GM12878 (cell line): ENCODE data around the gene RHAG. TPM values are rescaled to one million over a fixed set of nuclear protein-coding genes. Genes with fewer than 3 reads are reported as not detected.

Source experiments
- ATAC-seq: fragments of 200-7000 bp; cut with Tn5 transposase; 3 replicates; pipeline ENCODE4 v1.9.1; 2020; ENCODE audit warnings: mild to moderate bottlenecking, moderate library complexity
- BruUV-seq: library from RNA; stranded (reverse); fragments of 400-500 nt; replicated peaks from 2 replicates; lab custom pipeline; 2021; lab: Mats Ljungman, UMichigan
- CTCF ChIA-PET: fragments of 300-600 bp; sonication (Branson Sonifier 250); formaldehyde crosslinking; extraction: SDS; loops from one replicate; lab custom pipeline; 2021; ENCODE audit warnings: inconsistent platforms; lab: Yijun Ruan, JAX
- POLR2A ChIA-PET: fragments of 350-600 bp; formaldehyde crosslinking; extraction: SDS; loops from one replicate; lab custom pipeline; 2021; ENCODE audit warnings: inconsistent platforms; lab: Charles Lee
- RAD21 ChIA-PET: fragments of 300-600 bp; sonication (Branson Sonifier 250); formaldehyde crosslinking; loops from one replicate; lab custom pipeline; 2023; ENCODE audit warnings: antibody characterized with exemption; ENCODE audit not compliant: unreplicated experiment; lab: Charles Lee
- SMC1A ChIA-PET: fragments of 300-600 bp; sonication (Branson Sonifier 250); formaldehyde crosslinking; loops from one replicate; lab custom pipeline; 2023; ENCODE audit not compliant: unreplicated experiment, uncharacterized antibody; lab: Charles Lee
- DNase-seq: peaks from one replicate; pipeline ENCODE4 v3.0.0-alpha.2; 2011; ENCODE audit warnings: low read depth, low spot score
- FAIRE-seq: peaks from 3 replicates; lab custom pipeline; 2011; peaks lifted over from hg19 to GRCh38; lab: Jason Lieb, UNC
- H2AFZ ChIP-seq: 2 replicates; pipeline ENCODE4 v1.6.0; 2011; ENCODE audit warnings: low read depth, low read length, control low read depth; ENCODE audit not compliant: control insufficient read depth
- H3K27ac ChIP-seq: 2 replicates; pipeline ENCODE4 v1.5.1; 2011; ENCODE audit warnings: control low read depth; ENCODE audit not compliant: control insufficient read depth, insufficient read depth
- H3K27me3 ChIP-seq, 2 experiments: replicated peaks in 1 of 2; 2 replicates each; pipeline versions ENCODE4 v1.6.0 to v1.6.1; 2011; ENCODE audit warnings: low read length in 1 of 2; ENCODE audit not compliant: control insufficient read depth in 2 of 2, insufficient read depth in 2 of 2
- H3K36me3 ChIP-seq, 2 experiments: 2 replicates each; pipeline ENCODE4 v1.5.1; 2011; ENCODE audit warnings: low read length in 1 of 2; ENCODE audit not compliant: control insufficient read depth in 2 of 2, insufficient read depth in 2 of 2
- H3K4me1 ChIP-seq: 2 replicates; pipeline ENCODE4 v1.6.1; 2011; ENCODE audit warnings: mild to moderate bottlenecking, low read length, moderate library complexity, mixed read lengths; ENCODE audit not compliant: control insufficient read depth, insufficient read depth
- H3K4me2 ChIP-seq: 2 replicates; pipeline ENCODE4 v1.6.0; 2011; ENCODE audit warnings: control low read depth; ENCODE audit not compliant: control insufficient read depth, insufficient read depth
- H3K4me3 ChIP-seq: fragments of 200-600 bp; sonication (generic); 2 replicates; pipeline ENCODE4 v1.5.1; 2016
- H3K79me2 ChIP-seq: 2 replicates; pipeline ENCODE4 v1.6.0; 2011; ENCODE audit warnings: low read length; ENCODE audit not compliant: control insufficient read depth, insufficient read depth
- H3K9ac ChIP-seq: 2 replicates; pipeline ENCODE4 v1.8.0; 2011; ENCODE audit warnings: low read length, control low read depth, mixed read lengths; ENCODE audit not compliant: control insufficient read depth, insufficient read depth
- H3K9me3 ChIP-seq: replicated peaks from 3 replicates; pipeline ENCODE4 v1.5.1; 2011; ENCODE audit warnings: mild to moderate bottlenecking, low read length; ENCODE audit not compliant: control insufficient read depth, insufficient read depth
- H4K20me1 ChIP-seq: 2 replicates; pipeline ENCODE4 v1.6.0; 2011; ENCODE audit not compliant: control insufficient read depth, insufficient read depth
- BACH1 ChIP-seq: fragments of 450-650 bp; IDR thresholded peaks from 2 replicates; pipeline ENCODE4 v1.6.1; 2017; ENCODE audit warnings: mild to moderate bottlenecking, borderline replicate concordance
- BHLHE40 ChIP-seq, 2 experiments: fragments of 450-650 bp in 1 of 2; IDR thresholded peaks; 2 replicates each; pipeline ENCODE4 v1.6.1; 2011 to 2017; ENCODE audit warnings: low read depth in 2 of 2, borderline replicate concordance in 1 of 2, improper control_type of control experiment in 1 of 2, low read length in 1 of 2, mild to moderate bottlenecking in 1 of 2
- EGR1 ChIP-seq, 2 experiments: IDR thresholded peaks; 1 replicate in 1 of 2; 2 replicates in 1 of 2; pipeline ENCODE4 v1.6.1; 2011 to 2012; ENCODE audit warnings: low read depth in 2 of 2, low read length in 2 of 2, borderline replicate concordance in 1 of 2, mild to moderate bottlenecking in 1 of 2, moderate library complexity in 1 of 2
- FOXM1 ChIP-seq: IDR thresholded peaks from 2 replicates; pipeline ENCODE4 v1.6.1; 2012; ENCODE audit warnings: low read depth, mild to moderate bottlenecking, inconsistent platforms, low read length, moderate library complexity
- GABPA ChIP-seq: IDR thresholded peaks from 2 replicates; pipeline ENCODE4 v1.6.1; 2014; ENCODE audit warnings: antibody characterized with exemption, low read depth, mild to moderate bottlenecking, inconsistent platforms
- HCFC1 ChIP-seq: fragments of 150-350 bp; IDR thresholded peaks from 2 replicates; pipeline ENCODE4 v1.6.1; 2014; ENCODE audit warnings: low read length
- IRF4 ChIP-seq: IDR thresholded peaks from 2 replicates; pipeline ENCODE4 v1.6.1; 2011; ENCODE audit warnings: low read depth, low read length
- MXI1 ChIP-seq: fragments of 150-350 bp; IDR thresholded peaks from 2 replicates; pipeline ENCODE4 v1.6.1; 2011; ENCODE audit warnings: low read depth, mild to moderate bottlenecking, inconsistent platforms, low read length, improper control_type of control experiment
- NBN ChIP-seq: fragments of 450-650 bp; IDR thresholded peaks from 2 replicates; pipeline ENCODE4 v1.6.1; 2016
- RCOR1 ChIP-seq: conservative IDR thresholded peaks from 2 replicates; pipeline ENCODE4 v1.6.1; 2012; ENCODE audit warnings: low read depth, low read length, improper control_type of control experiment
- SUPT20H ChIP-seq: IDR thresholded peaks from 2 replicates; pipeline ENCODE4 v1.6.1; 2011; ENCODE audit warnings: low read depth, mild to moderate bottlenecking, low read length, moderate library complexity, borderline replicate concordance; ENCODE audit not compliant: control insufficient read depth
- TCF12 ChIP-seq: IDR thresholded peaks from 2 replicates; pipeline ENCODE4 v1.6.1; 2011; ENCODE audit warnings: low read depth, mild to moderate bottlenecking, low read length
- ZBED1 ChIP-seq: IDR thresholded peaks from 2 replicates; pipeline ENCODE4 v1.6.1; 2016; ENCODE audit warnings: borderline replicate concordance
- ZNF24 ChIP-seq: fragments of 450-650 bp; IDR thresholded peaks from 2 replicates; pipeline ENCODE4 v1.6.1; 2017; ENCODE audit warnings: antibody characterized with exemption, mild to moderate bottlenecking
- ZNF274 ChIP-seq: IDR thresholded peaks from one replicate; pipeline ENCODE4 v1.8.0; 2011; ENCODE audit not compliant: insufficient read length, insufficient read depth
- ZZZ3 ChIP-seq: IDR thresholded peaks from 2 replicates; pipeline ENCODE4 v1.6.1; 2011; ENCODE audit warnings: low read depth; ENCODE audit not compliant: control insufficient read depth, insufficient read length
- WGBS: methylation state at CpG from one replicate; pipeline ENCODE4 v1.1.6; 2016; ENCODE audit warnings: low lambda C conversion rate; ENCODE audit not compliant: insufficient replicate concordance, insufficient coverage; ENCODE audit errors: missing lambda C conversion rate; 5-methylcytosine and 5-hydroxymethylcytosine counted together
- in situ Hi-C: fragments of 300-500 bp; cut with MboI; formaldehyde crosslinking; loops from 9 replicates; pipeline ENCODE4 v1.14.3; 2018; ENCODE audit warnings: mixed read lengths
- intact Hi-C: fragments of 100-400 bp; cut with micrococcal nuclease; formaldehyde crosslinking; loops from one replicate; pipeline ENCODE4 v1.14.2; 2022; ENCODE audit not compliant: unreplicated experiment
- polyA plus RNA-seq, 11 experiments: library from polyadenylated mRNA; depleted of rRNA in 4 of 11; unstranded in 6 of 11; stranded (reverse) in 5 of 11; fragments of >200 nt; fragmentation: Nextera tagmentation in 4 of 11; fragmentation: Illumina TruSeq in 1 of 11; extraction: Ambion mirVana in 4 of 11; extraction: Trizol in 1 of 11; gene quantifications; 1 replicate in 1 of 11; 2 replicates in 10 of 11; pipeline versions ENCODE4 v1.2.1 to v1.2.3, GENCODE V29; 2011 to 2016; ENCODE audit warnings: inconsistent platforms in 2 of 11, missing spikeins in 2 of 11, low read depth in 1 of 11
- total RNA-seq, 4 experiments: library from RNA; depleted of rRNA in 3 of 4; stranded (reverse); fragments of >200 nt in 3 of 4; fragmentation: Illumina TruSeq in 1 of 4; extraction: Trizol in 1 of 4; gene quantifications; 2 replicates each; pipeline versions ENCODE4 v1.2.1 to v1.2.3, GENCODE V29; 2013 to 2021
- TF ChIP-seq, protein P1 (sequence below): fragments of 450-650 bp; IDR thresholded peaks from 2 replicates; pipeline ENCODE4 v1.6.1; 2018; ENCODE audit warnings: mild to moderate bottlenecking, low read depth, moderate library complexity; ENCODE audit not compliant: partially characterized antibody
- TF ChIP-seq, protein P2 (sequence below): IDR thresholded peaks from 2 replicates; pipeline ENCODE4 v1.6.1; 2011; ENCODE audit warnings: mild to moderate bottlenecking, low read depth, low read length, moderate library complexity; ENCODE audit not compliant: insufficient replicate concordance
- TF ChIP-seq, protein P3 (sequence below): IDR thresholded peaks from 2 replicates; pipeline ENCODE4 v1.6.1; 2012; ENCODE audit warnings: low read depth, low read length, improper control_type of control experiment
- TF ChIP-seq, protein P4 (sequence below): fragments of 450-650 bp; IDR thresholded peaks from 2 replicates; pipeline ENCODE4 v1.6.1; 2014; ENCODE audit warnings: mild to moderate bottlenecking

RHAG gene
- total and polyA plus RNA-seq, 10 of the 15 experiments (the other 5 are each of a cell fraction or from before 2014, with no cell fraction given) = 0.06 to 0.18 (median 0.10) TPM; not detected in 6

DNA sequence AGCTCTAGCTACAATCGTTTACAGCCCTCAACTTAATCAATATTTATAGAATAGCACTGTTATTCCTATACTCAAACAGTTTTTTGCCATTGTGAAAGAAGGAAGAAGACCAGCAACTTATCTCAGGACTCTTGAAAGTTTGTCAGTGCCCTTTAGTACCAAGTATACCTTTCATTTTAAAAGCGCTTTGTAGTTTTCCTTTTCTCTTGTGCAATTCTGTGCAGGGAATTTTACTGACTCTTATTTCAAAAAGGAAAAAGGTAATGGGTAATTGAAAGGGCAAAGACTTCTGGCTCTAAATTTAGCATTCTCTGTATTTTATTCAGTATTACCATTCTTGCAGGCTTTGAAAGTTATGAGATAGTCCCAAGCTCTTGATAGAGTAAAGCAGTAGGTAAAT lies 16.8 kb upstream of the RHAG start:
- intact Hi-C loops = no loop called here
- ChIA-PET POLR2A (no interaction called here), CTCF (no interaction called here), RAD21 (no interaction called here), SMC1A (no interaction called here)
- Histone ChIP-seq H3K79me2 (no peaks in the 10 kb centered on the region), H3K4me1 (no peaks in the 10 kb centered on the region), H3K4me3 (no peak overlapping the region), H3K27me3 (no peaks in the 10 kb centered on the region; a peak in 1 of 4 replicates), H3K9me3 (no peaks in the 10 kb centered on the region), H3K4me2 (no peak overlapping the region), H4K20me1 (no peaks in the 10 kb centered on the region), H3K27ac (no peak overlapping the region), H2AFZ (no peak overlapping the region), H3K36me3 (no peaks in the 10 kb centered on the region), H3K9ac (no peak overlapping the region)
- ATAC-seq (no peak), DNase-seq (no peak), FAIRE-seq (no peak)
- BruUV-seq = no TSS peak
- TF ChIP-seq SUPT20H = no peak
- no peak for TF ChIP-seq RCOR1
- TF ChIP-seq IRF4 = no peak
- no peak for TF ChIP-seq GABPA
- TF ChIP-seq BACH1 = no peak
- no peak for TF ChIP-seq ZBED1
- TF ChIP-seq HCFC1 = no peak
- TF ChIP-seq, protein P1, sequence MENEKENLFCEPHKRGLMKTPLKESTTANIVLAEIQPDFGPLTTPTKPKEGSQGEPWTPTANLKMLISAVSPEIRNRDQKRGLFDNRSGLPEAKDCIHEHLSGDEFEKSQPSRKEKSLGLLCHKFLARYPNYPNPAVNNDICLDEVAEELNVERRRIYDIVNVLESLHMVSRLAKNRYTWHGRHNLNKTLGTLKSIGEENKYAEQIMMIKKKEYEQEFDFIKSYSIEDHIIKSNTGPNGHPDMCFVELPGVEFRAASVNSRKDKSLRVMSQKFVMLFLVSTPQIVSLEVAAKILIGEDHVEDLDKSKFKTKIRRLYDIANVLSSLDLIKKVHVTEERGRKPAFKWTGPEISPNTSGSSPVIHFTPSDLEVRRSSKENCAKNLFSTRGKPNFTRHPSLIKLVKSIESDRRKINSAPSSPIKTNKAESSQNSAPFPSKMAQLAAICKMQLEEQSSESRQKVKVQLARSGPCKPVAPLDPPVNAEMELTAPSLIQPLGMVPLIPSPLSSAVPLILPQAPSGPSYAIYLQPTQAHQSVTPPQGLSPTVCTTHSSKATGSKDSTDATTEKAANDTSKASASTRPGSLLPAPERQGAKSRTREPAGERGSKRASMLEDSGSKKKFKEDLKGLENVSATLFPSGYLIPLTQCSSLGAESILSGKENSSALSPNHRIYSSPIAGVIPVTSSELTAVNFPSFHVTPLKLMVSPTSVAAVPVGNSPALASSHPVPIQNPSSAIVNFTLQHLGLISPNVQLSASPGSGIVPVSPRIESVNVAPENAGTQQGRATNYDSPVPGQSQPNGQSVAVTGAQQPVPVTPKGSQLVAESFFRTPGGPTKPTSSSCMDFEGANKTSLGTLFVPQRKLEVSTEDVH = no peak
- no peak for TF ChIP-seq EGR1 (IDR thresholded peaks at IDR 0.05; ENCODE audit: borderline replicate concordance in 1 of 2, low read depth in 2 of 2, low read length in 2 of 2)
- no peak for TF ChIP-seq FOXM1
- no peak for TF ChIP-seq TCF12
- no peak for TF ChIP-seq ZNF24
- TF ChIP-seq, protein P2, sequence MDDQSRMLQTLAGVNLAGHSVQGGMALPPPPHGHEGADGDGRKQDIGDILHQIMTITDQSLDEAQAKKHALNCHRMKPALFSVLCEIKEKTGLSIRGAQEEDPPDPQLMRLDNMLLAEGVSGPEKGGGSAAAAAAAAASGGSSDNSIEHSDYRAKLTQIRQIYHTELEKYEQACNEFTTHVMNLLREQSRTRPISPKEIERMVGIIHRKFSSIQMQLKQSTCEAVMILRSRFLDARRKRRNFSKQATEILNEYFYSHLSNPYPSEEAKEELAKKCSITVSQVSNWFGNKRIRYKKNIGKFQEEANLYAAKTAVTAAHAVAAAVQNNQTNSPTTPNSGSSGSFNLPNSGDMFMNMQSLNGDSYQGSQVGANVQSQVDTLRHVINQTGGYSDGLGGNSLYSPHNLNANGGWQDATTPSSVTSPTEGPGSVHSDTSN = no peak
- TF ChIP-seq, protein P3, sequence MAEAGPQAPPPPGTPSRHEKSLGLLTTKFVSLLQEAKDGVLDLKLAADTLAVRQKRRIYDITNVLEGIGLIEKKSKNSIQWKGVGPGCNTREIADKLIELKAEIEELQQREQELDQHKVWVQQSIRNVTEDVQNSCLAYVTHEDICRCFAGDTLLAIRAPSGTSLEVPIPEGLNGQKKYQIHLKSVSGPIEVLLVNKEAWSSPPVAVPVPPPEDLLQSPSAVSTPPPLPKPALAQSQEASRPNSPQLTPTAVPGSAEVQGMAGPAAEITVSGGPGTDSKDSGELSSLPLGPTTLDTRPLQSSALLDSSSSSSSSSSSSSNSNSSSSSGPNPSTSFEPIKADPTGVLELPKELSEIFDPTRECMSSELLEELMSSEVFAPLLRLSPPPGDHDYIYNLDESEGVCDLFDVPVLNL = no peak
- TF ChIP-seq MXI1 = no peak
- TF ChIP-seq, protein P4, sequence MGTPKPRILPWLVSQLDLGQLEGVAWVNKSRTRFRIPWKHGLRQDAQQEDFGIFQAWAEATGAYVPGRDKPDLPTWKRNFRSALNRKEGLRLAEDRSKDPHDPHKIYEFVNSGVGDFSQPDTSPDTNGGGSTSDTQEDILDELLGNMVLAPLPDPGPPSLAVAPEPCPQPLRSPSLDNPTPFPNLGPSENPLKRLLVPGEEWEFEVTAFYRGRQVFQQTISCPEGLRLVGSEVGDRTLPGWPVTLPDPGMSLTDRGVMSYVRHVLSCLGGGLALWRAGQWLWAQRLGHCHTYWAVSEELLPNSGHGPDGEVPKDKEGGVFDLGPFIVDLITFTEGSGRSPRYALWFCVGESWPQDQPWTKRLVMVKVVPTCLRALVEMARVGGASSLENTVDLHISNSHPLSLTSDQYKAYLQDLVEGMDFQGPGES = no peak
- no peak for TF ChIP-seq NBN
- TF ChIP-seq ZZZ3 = no peak
- TF ChIP-seq ZNF274 = no peak
- TF ChIP-seq BHLHE40 (IDR thresholded peaks at IDR 0.05; ENCODE audit: borderline replicate concordance in 1 of 2, low read depth in 2 of 2, low read length in 1 of 2) = no peak
- WGBS = 43% methylated on average over 2 of the region's 2 CpGs
- in situ Hi-C loops = no loop called here
